ENCODE measurements around the gene SPATA24. TPM values are rescaled to one million over a fixed set of nuclear protein-coding genes. Genes with fewer than 3 reads are reported as not detected.
"Not testable (repeated sequence)": the region's sequence is repeated elsewhere in the genome, so short reads cannot be mapped to it uniquely, and the experiment has no call there.

Gene SPATA24
- polyA plus RNA-seq, 4 donors, result 9.6 to 13.8 (median 11.7) TPM

GRCh38 chr5:139358064-139358463 lies 45.8 kb downstream of the SPATA24 start:
- no peak for DNase-seq (ENCODE audit: low read depth in 4 of 4, low spot score in 3 of 4)

DNA sequence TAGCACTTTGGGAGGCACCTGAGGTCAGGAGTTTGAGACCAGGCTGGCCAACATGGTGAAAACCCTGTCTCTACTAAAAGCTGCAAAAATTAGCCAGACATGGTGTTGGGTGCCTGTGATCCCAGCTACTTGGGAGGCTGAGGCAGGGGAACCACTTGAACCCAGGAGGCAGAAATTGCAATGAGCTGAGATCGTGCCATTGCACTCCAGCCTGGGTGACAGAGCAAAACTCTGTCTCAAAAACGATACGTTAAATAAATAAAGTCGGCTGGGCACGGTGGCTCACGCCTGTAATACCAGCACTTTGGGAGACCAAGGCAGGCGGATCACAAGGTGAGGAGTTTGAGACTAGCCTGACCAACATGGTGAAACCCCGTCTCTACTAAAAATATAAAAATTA lies 48.0 kb downstream of the SPATA24 start:
- DNase-seq (ENCODE audit: low read depth in 4 of 4, low spot score in 3 of 4), result not testable (repeated sequence)

GRCh38 chr5:139354186-139354585 lies 49.7 kb downstream of the SPATA24 start:
- DNase-seq (ENCODE audit: low read depth in 4 of 4, low spot score in 3 of 4), result no peak

- not testable (repeated sequence) for DNase-seq (ENCODE audit: low read depth in 4 of 4, low spot score in 3 of 4)
These were observed 56.0 kb downstream of the SPATA24 start for GRCh38 chr5:139347863-139348262.

Other genes with a start within 250 kb of the SPATA24 start
- gene SIL1, start 205.7 kb downstream of the SPATA24 start, polyA plus RNA-seq (ENCODE audit: insufficient read length in 4 of 4), result 10 to 100 TPM; 52.6 to 55.5 (median 53.0) TPM
- 100 to 1,000 TPM; 600 to 777 (median 751) TPM for gene MATR3, start 110.3 kb downstream of the SPATA24 start, polyA plus RNA-seq (ENCODE audit: insufficient read length in 4 of 4)
- 100 to 1,000 TPM; 165 to 197 (median 196) TPM for gene PAIP2, start 62.2 kb downstream of the SPATA24 start, polyA plus RNA-seq (ENCODE audit: insufficient read length in 4 of 4)
- 10 to 100 TPM; 11.7 to 17.0 (median 14.5) TPM for gene SLC23A1, start 20.8 kb downstream of the SPATA24 start, polyA plus RNA-seq (ENCODE audit: insufficient read length in 4 of 4)
- under 1 TPM; 0.60 to 0.95 (median 0.72) TPM for gene MZB1, start 14.2 kb downstream of the SPATA24 start, polyA plus RNA-seq (ENCODE audit: insufficient read length in 4 of 4)
- gene PROB1, start 9.0 kb downstream of the SPATA24 start, polyA plus RNA-seq (ENCODE audit: insufficient read length in 4 of 4), result 1 to 10 TPM; 1.7 to 3.4 (median 2.1) TPM
- 10 to 100 TPM; 27.1 to 36.0 (median 31.5) TPM for gene DNAJC18, start 35.4 kb upstream of the SPATA24 start, polyA plus RNA-seq (ENCODE audit: insufficient read length in 4 of 4)
- gene ECSCR, start 58.7 kb upstream of the SPATA24 start, polyA plus RNA-seq (ENCODE audit: insufficient read length in 4 of 4), result 10 to 100 TPM; 25.6 to 27.8 (median 26.0) TPM
- under 1 TPM in 1 of 4 donors, not detected in 3; 0.03 TPM for gene SMIM33, start 66.9 kb upstream of the SPATA24 start, polyA plus RNA-seq (ENCODE audit: insufficient read length in 4 of 4)
- 10 to 100 TPM; 28.0 to 35.8 (median 31.7) TPM for gene STING1, start 78.7 kb upstream of the SPATA24 start, polyA plus RNA-seq (ENCODE audit: insufficient read length in 4 of 4)
- 100 to 1,000 TPM; 153 to 209 (median 197) TPM for gene UBE2D2, start 157.2 kb upstream of the SPATA24 start, polyA plus RNA-seq (ENCODE audit: insufficient read length in 4 of 4)
- gene CXXC5, start 244.3 kb upstream of the SPATA24 start, polyA plus RNA-seq (ENCODE audit: insufficient read length in 4 of 4), result 100 to 1,000 TPM; 219 to 241 (median 229) TPM

Data from right renal pelvis (tissue), 4 donors.